Measurements from ENCODE around the gene LNX2.

LNX2 gene

DNA sequence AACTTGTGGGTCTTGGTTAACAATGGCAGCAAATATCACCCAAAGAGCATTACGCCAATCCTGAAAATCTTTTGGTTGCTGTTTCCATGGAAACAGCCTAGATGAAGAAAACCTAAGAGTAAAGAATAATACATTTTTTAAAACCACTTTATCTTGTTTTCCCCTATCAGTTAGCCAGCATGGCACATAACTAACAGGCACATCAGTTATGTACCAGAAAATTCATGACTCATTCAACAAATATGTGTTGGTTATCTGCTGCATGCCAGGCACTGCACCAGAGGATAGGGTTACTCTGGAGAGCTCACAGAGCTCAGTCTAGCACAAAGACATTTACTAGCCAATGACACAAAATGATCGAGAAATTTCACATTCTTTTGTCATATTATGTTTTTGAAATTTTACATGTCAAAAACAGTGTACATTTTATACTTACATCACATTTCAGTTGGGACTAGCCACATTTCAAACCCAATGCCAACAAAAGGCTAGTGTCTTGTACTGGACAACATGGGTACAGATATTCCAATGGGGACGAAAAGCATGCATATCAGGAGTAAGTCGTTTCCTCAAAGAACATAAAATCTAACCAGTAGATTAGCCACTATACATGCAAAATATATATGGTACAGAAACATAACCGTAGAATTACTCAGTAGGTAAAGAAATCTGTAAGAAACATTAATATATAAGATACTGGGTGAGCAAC is 20.3 kb downstream of the LNX2 start:
- no peaks in the 10 kb centered on the region for H3K9me2 ChIP-seq (replicated peaks; ENCODE audit: low read depth, low read length)
- H4K20me1 ChIP-seq (ENCODE audit: insufficient read depth, low read length, poor library complexity, severe bottlenecking), result peaks cover 7% of the 10 kb centered on the region
- peaks cover 93% of the 10 kb centered on the region for H3K79me2 ChIP-seq (ENCODE audit: insufficient read depth, low read length)
- H2AFZ ChIP-seq (ENCODE audit: low read length), result no peak overlapping the region
- H3K9me3 ChIP-seq (ENCODE audit: insufficient read depth, low read depth, low read length), result no peaks in the 10 kb centered on the region
- H3K4me1 ChIP-seq (ENCODE audit: insufficient read depth, low read length, poor library complexity, severe bottlenecking), result peaks cover 29% of the 10 kb centered on the region
- no peak overlapping the region for H3K4me2 ChIP-seq (ENCODE audit: low read depth, low read length, poor library complexity, severe bottlenecking)
- H3K4me3 ChIP-seq (ENCODE audit: low read length, poor library complexity, severe bottlenecking), result no peak overlapping the region
- no peaks in the 10 kb centered on the region for H3K36me3 ChIP-seq (ENCODE audit: insufficient read depth, low read length)
- no peak overlapping the region for H3K9ac ChIP-seq (ENCODE audit: low read depth, low read length, poor library complexity, severe bottlenecking)
- no peaks in the 10 kb centered on the region for H3K27me3 ChIP-seq (ENCODE audit: insufficient read depth, low read length, poor library complexity, severe bottlenecking)
- H3F3A ChIP-seq (ENCODE audit: low read depth), result no peaks in the 10 kb centered on the region
- no peak for TF ChIP-seq EZH2phosphoT487 (IDR thresholded peaks at IDR 0.05; ENCODE audit: borderline replicate concordance)
- TF ChIP-seq, protein P1, sequence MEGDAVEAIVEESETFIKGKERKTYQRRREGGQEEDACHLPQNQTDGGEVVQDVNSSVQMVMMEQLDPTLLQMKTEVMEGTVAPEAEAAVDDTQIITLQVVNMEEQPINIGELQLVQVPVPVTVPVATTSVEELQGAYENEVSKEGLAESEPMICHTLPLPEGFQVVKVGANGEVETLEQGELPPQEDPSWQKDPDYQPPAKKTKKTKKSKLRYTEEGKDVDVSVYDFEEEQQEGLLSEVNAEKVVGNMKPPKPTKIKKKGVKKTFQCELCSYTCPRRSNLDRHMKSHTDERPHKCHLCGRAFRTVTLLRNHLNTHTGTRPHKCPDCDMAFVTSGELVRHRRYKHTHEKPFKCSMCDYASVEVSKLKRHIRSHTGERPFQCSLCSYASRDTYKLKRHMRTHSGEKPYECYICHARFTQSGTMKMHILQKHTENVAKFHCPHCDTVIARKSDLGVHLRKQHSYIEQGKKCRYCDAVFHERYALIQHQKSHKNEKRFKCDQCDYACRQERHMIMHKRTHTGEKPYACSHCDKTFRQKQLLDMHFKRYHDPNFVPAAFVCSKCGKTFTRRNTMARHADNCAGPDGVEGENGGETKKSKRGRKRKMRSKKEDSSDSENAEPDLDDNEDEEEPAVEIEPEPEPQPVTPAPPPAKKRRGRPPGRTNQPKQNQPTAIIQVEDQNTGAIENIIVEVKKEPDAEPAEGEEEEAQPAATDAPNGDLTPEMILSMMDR (conservative IDR thresholded peaks at IDR 0.05; ENCODE audit: low read length), result no peak

DNA sequence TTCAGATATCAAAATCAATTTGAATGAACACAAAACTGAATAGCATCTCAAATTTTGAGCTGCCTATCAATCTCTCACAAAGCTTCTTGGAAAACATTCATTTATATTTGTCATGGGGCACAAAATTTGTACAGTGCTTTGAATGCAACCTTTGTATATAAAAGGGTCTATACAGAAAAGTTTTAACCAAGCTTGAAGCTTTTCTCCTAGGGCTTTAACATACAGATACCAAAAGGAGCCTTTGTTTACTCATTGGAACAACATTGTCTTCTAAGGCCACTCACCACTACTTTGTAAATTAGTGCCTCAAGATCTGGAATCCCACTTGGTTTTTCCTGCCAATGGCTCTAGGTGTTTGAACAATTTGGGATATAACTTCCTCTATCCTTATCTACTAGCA is 21.2 kb downstream of the LNX2 start:
- Histone ChIP-seq H3K9me2 (replicated peaks; ENCODE audit: low read depth, low read length) (no peaks in the 10 kb centered on the region), H3K4me3 (ENCODE audit: low read length, poor library complexity, severe bottlenecking) (no peak overlapping the region), H3K79me2 (ENCODE audit: insufficient read depth, low read length) (peaks cover 96% of the 10 kb centered on the region), H4K20me1 (ENCODE audit: insufficient read depth, low read length, poor library complexity, severe bottlenecking) (peaks cover 12% of the 10 kb centered on the region), H2AFZ (ENCODE audit: low read length) (no peak overlapping the region), H3K27me3 (ENCODE audit: insufficient read depth, low read length, poor library complexity, severe bottlenecking) (no peaks in the 10 kb centered on the region), H3K4me1 (ENCODE audit: insufficient read depth, low read length, poor library complexity, severe bottlenecking) (peaks cover 37% of the 10 kb centered on the region), H3K9me3 (ENCODE audit: insufficient read depth, low read depth, low read length) (no peaks in the 10 kb centered on the region), H3K9ac (ENCODE audit: low read depth, low read length, poor library complexity, severe bottlenecking) (no peak overlapping the region), H3K4me2 (ENCODE audit: low read depth, low read length, poor library complexity, severe bottlenecking) (no peak overlapping the region), H3K36me3 (ENCODE audit: insufficient read depth, low read length) (no peaks in the 10 kb centered on the region), H3F3A (ENCODE audit: low read depth) (no peaks in the 10 kb centered on the region)
- TF ChIP-seq, protein P1 (conservative IDR thresholded peaks at IDR 0.05; ENCODE audit: low read length), result no peak
- no peak for TF ChIP-seq EZH2phosphoT487 (IDR thresholded peaks at IDR 0.05; ENCODE audit: borderline replicate concordance)

DNA sequence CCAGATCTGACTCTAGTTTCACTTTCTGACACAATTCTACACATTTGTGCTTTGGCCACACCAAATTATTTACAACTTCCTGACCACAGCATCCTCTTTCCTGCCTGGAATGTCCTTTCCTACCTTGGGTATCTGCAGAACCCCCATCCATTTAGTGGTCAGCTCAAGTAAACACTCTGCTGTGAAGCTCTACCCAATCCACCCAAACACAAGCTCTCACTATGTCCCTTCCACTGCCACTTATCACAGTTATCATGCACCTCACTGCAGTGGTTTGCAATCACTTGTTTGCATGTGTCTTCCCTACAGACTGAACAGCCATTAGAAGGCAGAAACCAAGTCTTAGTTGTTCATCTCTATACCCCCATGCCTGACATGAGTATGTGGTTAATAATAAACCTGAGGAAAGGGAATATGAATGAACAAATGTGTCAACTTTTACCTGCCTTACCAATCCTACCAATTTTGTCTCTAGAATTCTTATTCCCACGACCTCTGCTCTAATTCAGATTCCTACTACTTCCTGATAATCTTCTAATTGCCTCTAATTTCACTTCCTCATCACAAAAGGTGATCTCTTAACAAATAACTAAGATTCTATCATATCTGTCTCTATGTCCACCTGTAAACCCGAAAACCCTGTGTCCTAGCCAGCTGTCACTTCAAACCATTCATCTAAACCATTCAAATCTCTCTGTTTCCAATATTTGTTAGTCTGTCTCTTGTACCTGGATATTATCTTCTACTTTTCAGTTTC is 25.1 kb downstream of the LNX2 start:
- no peaks in the 10 kb centered on the region for H3K36me3 ChIP-seq (ENCODE audit: insufficient read depth, low read length)
- H3K9me2 ChIP-seq (replicated peaks; ENCODE audit: low read depth, low read length), result no peaks in the 10 kb centered on the region
- no peaks in the 10 kb centered on the region for H3F3A ChIP-seq (ENCODE audit: low read depth)
- no peaks in the 10 kb centered on the region for H3K27me3 ChIP-seq (ENCODE audit: insufficient read depth, low read length, poor library complexity, severe bottlenecking)
- H3K4me2 ChIP-seq (ENCODE audit: low read depth, low read length, poor library complexity, severe bottlenecking), result peak overlapping the region; percentile 65
- peaks cover 50% of the 10 kb centered on the region for H3K4me1 ChIP-seq (ENCODE audit: insufficient read depth, low read length, poor library complexity, severe bottlenecking)
- peak overlapping the region; percentile 49 for H3K4me3 ChIP-seq (ENCODE audit: low read length, poor library complexity, severe bottlenecking)
- H3K79me2 ChIP-seq (ENCODE audit: insufficient read depth, low read length), result peaks cover 95% of the 10 kb centered on the region
- TF ChIP-seq, protein P1 (conservative IDR thresholded peaks at IDR 0.05; ENCODE audit: low read length), result no peak
- TF ChIP-seq EZH2phosphoT487 (IDR thresholded peaks at IDR 0.05; ENCODE audit: borderline replicate concordance), result no peak
- no peak overlapping the region for H2AFZ ChIP-seq (ENCODE audit: low read length)
- H4K20me1 ChIP-seq (ENCODE audit: insufficient read depth, low read length, poor library complexity, severe bottlenecking), result peaks cover 14% of the 10 kb centered on the region
- peak overlapping the region; percentile 26 for H3K9ac ChIP-seq (ENCODE audit: low read depth, low read length, poor library complexity, severe bottlenecking)
- H3K9me3 ChIP-seq (ENCODE audit: insufficient read depth, low read depth, low read length), result no peaks in the 10 kb centered on the region

All from Loucy (cell line).